HG02571 (cell line): ENCODE measurements around the gene CDT1.
"Not testable (repeated sequence)": the region's sequence is repeated elsewhere in the genome, so short reads cannot be mapped to it uniquely, and the experiment has no call there.

Source experiments
- ATAC-seq: cut with Tn5 transposase; IDR thresholded peaks from one replicate; pipeline ENCODE4 v1.9.1; 2021; ENCODE audit warnings: mild to moderate bottlenecking, moderate library complexity; ENCODE audit not compliant: unreplicated experiment

Gene CDT1

GRCh38 chr16:88768071-88768783 lies 35.4 kb upstream of the CDT1 start:
- ATAC-seq: no peak

- ATAC-seq: no peak
These were observed 33.8 kb upstream of the CDT1 start for GRCh38 chr16:88769617-88770460.

- no peak for ATAC-seq
These were observed 32.9 kb upstream of the CDT1 start for GRCh38 chr16:88770461-88771293.

GRCh38 chr16:88771294-88771772 lies 32.3 kb upstream of the CDT1 start:
- ATAC-seq: no peak

- ATAC-seq: not testable (repeated sequence)
These were observed 31.8 kb upstream of the CDT1 start for GRCh38 chr16:88771781-88772180.

GRCh38 chr16:88772871-88773811 lies 30.4 kb upstream of the CDT1 start:
- no peak for ATAC-seq

- ATAC-seq: no peak
These were observed 29.7 kb upstream of the CDT1 start for GRCh38 chr16:88773812-88774291.

GRCh38 chr16:88774544-88775393 lies 28.8 kb upstream of the CDT1 start:
- no peak for ATAC-seq

- no peak for ATAC-seq
These were observed 27.8 kb upstream of the CDT1 start for GRCh38 chr16:88775825-88776224.

- no peak for ATAC-seq
These were observed 25.9 kb upstream of the CDT1 start for GRCh38 chr16:88777471-88778270.

GRCh38 chr16:88778271-88778525 lies 25.4 kb upstream of the CDT1 start:
- ATAC-seq: no peak

- ATAC-seq: no peak
These were observed 25.0 kb upstream of the CDT1 start for GRCh38 chr16:88778541-88779065.

- ATAC-seq: no peak
These were observed 24.0 kb upstream of the CDT1 start for GRCh38 chr16:88779406-88780141.

GRCh38 chr16:88780142-88781062 lies 23.2 kb upstream of the CDT1 start:
- ATAC-seq: no peak

- no peak for ATAC-seq
These were observed 22.2 kb upstream of the CDT1 start for GRCh38 chr16:88781140-88782077.
